GM21529 (cell line): Measurements from ENCODE around the gene TYW1B.
"Not testable (repeated sequence)": the region's sequence is repeated elsewhere in the genome, so short reads cannot be mapped to it uniquely, and the experiment has no call there.

Source experiments
- ATAC-seq: cut with Tn5 transposase; IDR thresholded peaks from one replicate; pipeline ENCODE4 v1.9.1; 2021; ENCODE audit not compliant: unreplicated experiment

Gene TYW1B

GRCh38 chr7:72705693-72706092, 122.3 kb downstream of the TYW1B start:
- not testable (repeated sequence) for ATAC-seq

DNA sequence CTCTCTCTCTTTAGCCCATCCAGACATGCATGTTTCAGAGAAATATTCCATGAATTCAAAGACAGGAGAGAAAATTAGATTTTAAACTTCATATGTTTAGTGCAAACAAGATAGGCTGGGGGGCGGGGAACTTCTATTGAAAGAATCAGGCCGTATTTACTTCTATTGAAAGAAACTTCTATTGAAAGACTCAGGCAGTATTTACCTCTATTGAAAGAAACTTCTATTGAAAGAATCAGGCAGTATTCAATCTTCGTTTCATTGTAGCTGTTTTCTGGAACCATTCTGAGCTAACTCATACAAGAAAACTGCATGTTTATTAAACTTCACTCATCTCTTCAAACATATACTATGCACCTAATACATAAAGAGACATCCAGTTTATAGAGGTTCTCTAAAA, 123.1 kb downstream of the TYW1B start:
- no peak for ATAC-seq

DNA sequence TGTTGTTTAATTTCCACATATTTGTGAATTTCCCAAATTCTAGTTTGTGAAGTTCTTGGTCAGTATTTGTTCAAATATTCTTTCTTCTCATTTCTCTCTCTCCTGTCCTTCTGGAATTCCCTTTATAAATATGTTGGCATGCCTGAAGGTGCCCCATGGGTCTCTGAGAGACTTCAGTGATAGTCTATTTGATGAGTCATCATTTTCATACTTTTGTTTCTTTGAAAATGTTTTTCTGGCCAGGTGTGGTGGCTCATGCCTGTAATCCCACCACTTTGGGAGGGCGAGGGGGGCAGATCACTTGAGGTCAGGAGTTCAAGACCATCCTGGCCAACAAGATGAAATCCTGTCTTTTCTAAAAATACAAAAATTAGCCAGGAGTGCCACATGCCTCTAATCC, 127.5 kb downstream of the TYW1B start:
- not testable (repeated sequence) for ATAC-seq

- not testable (repeated sequence) for ATAC-seq
Measured at GRCh38 chr7:72697066-72697465, 130.9 kb downstream of the TYW1B start.

DNA sequence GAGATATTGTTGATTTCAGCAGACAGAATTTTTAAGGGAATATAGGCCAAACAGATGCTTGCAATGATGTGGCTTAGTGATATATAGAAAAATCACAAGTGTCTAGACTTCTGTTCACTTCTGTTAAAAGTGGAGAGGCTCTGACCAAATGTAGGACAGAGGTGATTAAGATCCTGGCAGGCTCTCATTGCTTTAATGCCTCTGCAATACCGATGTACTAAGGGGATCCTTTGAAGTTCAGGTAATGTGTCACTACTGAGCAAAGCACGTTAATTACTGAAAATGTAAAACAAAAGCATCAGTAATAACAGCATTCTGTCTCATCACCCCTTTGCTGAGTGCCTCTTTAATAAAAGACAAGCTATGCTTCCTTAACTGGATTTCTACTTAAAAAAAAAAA, 131.4 kb downstream of the TYW1B start:
- ATAC-seq = not testable (repeated sequence)

- not testable (repeated sequence) for ATAC-seq
Measured at GRCh38 chr7:72695482-72695881, 132.5 kb downstream of the TYW1B start.

DNA sequence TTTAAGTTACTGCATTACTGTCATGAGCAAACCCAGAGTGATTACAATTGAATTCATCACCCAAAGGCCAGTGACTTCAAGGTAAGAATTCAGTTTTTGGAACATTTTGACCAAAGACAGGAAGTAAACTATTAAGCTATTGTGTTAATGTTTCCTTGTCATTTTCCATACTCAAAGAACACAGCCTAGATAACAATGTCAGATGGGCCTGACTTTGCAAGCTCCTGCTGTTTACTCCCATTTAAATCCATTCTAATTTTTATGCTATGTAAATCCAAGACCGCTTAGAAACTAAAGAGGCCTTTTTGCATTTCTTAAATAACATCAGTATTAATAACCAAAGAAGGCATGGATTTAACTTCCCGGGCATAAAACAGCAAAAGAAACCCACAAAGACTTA, 136.6 kb downstream of the TYW1B start:
- ATAC-seq = not testable (repeated sequence)

- not testable (repeated sequence) for ATAC-seq
Measured at GRCh38 chr7:72690177-72690576, 137.8 kb downstream of the TYW1B start.

- not testable (repeated sequence) for ATAC-seq
Measured at GRCh38 chr7:72689344-72689743, 138.7 kb downstream of the TYW1B start.

GRCh38 chr7:72681211-72681610, 146.8 kb downstream of the TYW1B start:
- not testable (repeated sequence) for ATAC-seq

- not testable (repeated sequence) for ATAC-seq
Measured at GRCh38 chr7:72676880-72677279, 151.1 kb downstream of the TYW1B start.

DNA sequence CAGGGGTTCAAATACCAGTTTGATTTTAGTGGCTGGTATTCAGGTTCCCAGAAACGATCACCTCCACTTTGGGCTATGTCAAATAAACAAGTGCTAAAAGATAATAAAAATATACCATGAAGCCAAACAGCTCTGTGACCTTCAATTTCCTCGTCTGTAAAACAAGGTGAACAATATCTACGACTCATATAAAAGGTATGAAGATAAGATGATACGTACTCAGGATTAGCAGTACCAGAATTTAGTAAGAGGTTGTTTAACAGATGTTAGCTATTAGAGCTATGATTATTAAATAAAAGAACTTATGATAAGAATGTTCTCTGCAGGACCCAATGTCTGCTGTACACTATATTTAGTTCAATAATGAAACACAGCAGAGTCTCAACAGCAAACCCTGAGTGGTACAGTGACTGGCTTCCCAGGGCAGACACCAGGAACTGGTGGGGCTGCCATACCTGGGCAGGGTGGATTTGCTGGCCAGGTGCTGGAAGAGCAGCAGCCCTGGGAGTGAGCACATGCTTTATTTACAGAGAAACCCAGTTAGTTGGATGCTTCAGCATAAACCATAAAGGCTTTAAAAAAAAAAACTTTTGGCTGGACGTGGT, 151.8 kb downstream of the TYW1B start:
- ATAC-seq = not testable (repeated sequence)

- ATAC-seq = not testable (repeated sequence)
Measured at GRCh38 chr7:72675686-72676085, 152.3 kb downstream of the TYW1B start.

GRCh38 chr7:72674394-72674793, 153.6 kb downstream of the TYW1B start:
- ATAC-seq = no peak

DNA sequence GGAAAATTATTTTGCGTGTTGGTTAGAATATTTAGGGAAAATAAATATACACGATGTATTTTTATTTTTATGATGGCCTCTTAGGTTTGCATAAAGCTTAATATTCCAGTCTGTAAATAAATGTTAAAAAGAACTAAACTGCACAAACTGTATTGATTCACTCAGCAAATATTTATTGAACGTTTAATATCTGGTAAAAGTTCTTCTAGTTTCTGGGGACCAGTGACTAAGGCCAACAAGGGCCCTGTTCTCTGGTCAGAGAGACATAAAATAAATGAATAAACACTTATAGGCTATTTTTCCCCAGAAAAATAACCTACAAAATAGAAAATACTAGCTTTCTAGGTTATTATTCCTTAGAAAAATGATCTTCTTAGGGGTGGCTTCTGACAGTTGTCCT, 157.2 kb downstream of the TYW1B start:
- ATAC-seq = not testable (repeated sequence)

DNA sequence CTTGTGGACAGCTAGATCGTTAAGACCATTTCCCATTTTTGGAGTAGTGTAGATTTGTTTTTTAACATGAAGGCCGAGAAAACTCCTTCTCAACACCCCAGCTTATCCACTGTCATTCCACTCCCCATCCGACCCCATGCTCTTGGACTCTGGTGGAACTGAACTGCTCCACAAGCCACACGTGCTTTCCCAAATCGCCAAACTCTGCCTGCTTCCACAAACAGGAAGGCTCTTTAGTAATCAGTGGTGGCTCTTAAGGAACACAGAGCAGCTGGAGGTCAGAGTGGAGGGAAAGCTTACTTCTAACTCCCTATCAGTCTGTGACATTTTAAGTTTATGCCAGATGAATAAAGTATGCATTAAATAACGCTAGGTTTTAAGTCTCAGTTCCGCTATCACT, 159.6 kb downstream of the TYW1B start:
- not testable (repeated sequence) for ATAC-seq

- ATAC-seq = not testable (repeated sequence)
Measured at GRCh38 chr7:72667049-72667448, 161.0 kb downstream of the TYW1B start.

GRCh38 chr7:72648574-72648973, 179.4 kb downstream of the TYW1B start:
- not testable (repeated sequence) for ATAC-seq

- not testable (repeated sequence) for ATAC-seq
Measured at GRCh38 chr7:72643708-72644107, 184.3 kb downstream of the TYW1B start.

DNA sequence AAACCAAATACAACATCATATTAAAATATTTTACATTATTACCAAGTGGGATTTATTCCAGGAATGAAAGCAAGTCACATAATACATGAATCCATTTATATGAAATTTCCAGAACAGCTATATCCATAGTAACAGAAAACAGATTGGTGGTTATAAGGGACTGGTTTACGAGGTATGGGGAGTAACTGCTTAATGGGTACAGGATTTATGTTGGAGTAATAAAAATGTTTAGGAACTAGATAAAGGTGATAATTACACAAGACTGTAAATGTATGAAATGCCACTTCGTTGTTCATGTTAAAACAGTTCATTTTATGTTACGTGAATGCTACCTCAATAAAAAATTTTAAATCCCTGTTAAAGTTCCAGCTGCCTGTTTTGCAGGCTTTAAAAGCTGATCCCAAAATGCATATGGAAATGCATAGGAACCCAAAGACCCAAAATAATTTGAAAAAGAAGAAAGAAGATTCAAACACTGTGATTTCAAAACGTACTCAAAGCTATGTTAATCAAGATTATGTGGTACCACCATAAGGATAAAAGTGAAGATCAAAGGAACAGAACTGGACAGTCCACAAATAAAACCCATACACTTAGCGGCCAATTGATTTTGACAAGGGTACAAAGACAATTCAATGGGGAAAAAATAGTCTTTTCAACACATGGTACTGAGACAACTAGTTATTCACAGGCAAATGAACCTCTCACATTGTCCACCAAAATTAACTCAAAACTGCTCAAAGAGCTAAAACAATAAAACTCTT, 186.3 kb downstream of the TYW1B start:
- not testable (repeated sequence) for ATAC-seq

DNA sequence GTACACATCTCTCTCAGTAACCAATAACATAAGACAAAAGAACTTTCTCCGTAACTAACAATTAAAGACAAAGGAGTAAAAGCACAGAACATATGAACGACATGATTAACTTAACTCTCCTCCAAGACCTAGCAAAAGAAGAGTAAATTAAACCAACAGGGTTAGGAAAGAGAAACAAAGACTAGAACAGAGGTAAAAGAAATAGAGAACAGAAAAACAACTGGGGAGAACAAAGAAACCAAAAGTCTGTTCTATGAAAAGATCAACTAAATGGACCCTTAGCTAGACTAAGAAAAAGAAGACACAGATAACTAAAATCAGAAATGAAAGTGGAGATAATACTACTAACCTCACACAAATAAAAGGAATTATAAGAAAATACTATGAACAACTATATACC, 187.3 kb downstream of the TYW1B start:
- peak; percentile 64 for ATAC-seq

DNA sequence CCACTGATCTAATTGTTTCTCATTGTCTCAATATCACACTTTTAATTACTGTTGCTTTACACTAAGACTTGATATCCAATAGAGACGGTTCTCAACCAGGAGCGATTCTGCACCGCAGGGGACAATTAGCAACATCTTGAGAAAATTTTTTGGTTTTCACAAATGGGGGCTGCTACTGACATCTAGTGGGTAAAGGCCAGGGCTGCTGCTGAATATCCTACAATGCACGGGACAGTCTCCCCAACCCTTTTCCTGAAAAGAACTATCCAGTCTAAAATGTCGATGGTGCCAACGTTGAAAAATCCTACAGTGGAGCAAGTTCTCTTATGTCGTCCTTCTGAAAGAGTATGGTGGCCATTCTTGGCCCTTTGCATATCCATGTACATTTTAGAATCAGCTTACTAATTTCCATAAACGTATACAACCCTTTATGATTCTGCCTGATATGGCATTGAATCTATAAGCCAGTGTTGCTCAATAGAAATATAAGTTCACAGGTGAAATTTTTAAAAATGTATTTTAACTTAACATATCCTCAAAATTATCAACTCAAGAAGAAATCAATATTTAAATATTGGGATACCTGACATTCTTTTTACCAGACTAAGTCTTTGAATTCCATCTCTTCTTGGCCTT, 192.6 kb downstream of the TYW1B start:
- not testable (repeated sequence) for ATAC-seq
